Measurements from ENCODE around the gene MAP4.

Gene MAP4

GRCh38 chr3:48004694-48005093 lies 11.5 kb downstream of the MAP4 start:
- DNase-seq, result no peak
- Mint-ChIP-seq H3K4me1 (ENCODE audit: low read depth in 2 of 2) (peaks cover 9 to 20% of the 10 kb centered on the region in 2 donors), H3K27me3 (no peaks in the 10 kb centered on the region), H3K27ac (peak overlapping the region in 1 of 2 donors; percentile 35), H3K4me3 (no peak overlapping the region), H3K36me3 (ENCODE audit: insufficient read depth) (no peaks in the 10 kb centered on the region), H3K9me3 (no peaks in the 10 kb centered on the region)
- ATAC-seq (replicated peaks), result no peak

GRCh38 chr3:48002787-48003186 lies 13.4 kb downstream of the MAP4 start:
- H3K4me3 Mint-ChIP-seq, result no peak overlapping the region
- no peak overlapping the region for H3K27ac Mint-ChIP-seq
- no peak for DNase-seq
- H3K4me1 Mint-ChIP-seq (ENCODE audit: low read depth in 2 of 2), result peaks cover 5 to 16% of the 10 kb centered on the region in 2 donors
- no peak for ATAC-seq (replicated peaks)
- H3K27me3 Mint-ChIP-seq, result no peaks in the 10 kb centered on the region
- H3K36me3 Mint-ChIP-seq (ENCODE audit: insufficient read depth), result no peaks in the 10 kb centered on the region
- H3K9me3 Mint-ChIP-seq, result no peaks in the 10 kb centered on the region

GRCh38 chr3:48001991-48002390 lies 14.2 kb downstream of the MAP4 start:
- peaks cover 1% of the 10 kb centered on the region for H3K36me3 Mint-ChIP-seq (ENCODE audit: insufficient read depth)
- DNase-seq, result no peak

GRCh38 chr3:48000212-48000611 lies 16.0 kb downstream of the MAP4 start:
- H3K4me3 Mint-ChIP-seq, result no peak overlapping the region
- DNase-seq (no peak), ATAC-seq (replicated peaks) (no peak)
- H3K36me3 Mint-ChIP-seq (ENCODE audit: insufficient read depth), result peaks cover 12% of the 10 kb centered on the region
- no peaks in the 10 kb centered on the region for H3K27me3 Mint-ChIP-seq
- H3K9me3 Mint-ChIP-seq, result no peaks in the 10 kb centered on the region
- H3K27ac Mint-ChIP-seq, result no peak overlapping the region
- H3K4me1 Mint-ChIP-seq (ENCODE audit: low read depth in 2 of 2), result peaks cover 10 to 31% of the 10 kb centered on the region in 2 donors

More at GRCh38 chr3:48001991-48002390, 14.2 kb downstream of the MAP4 start:
- Mint-ChIP-seq H3K27me3 (no peaks in the 10 kb centered on the region), H3K9me3 (no peaks in the 10 kb centered on the region), H3K4me3 (no peak overlapping the region), H3K4me1 (ENCODE audit: low read depth in 2 of 2) (peaks cover 5 to 18% of the 10 kb centered on the region in 2 donors), H3K27ac (no peak overlapping the region)
- no peak for ATAC-seq (replicated peaks)

- Mint-ChIP-seq H3K4me3 (no peak overlapping the region), H3K9me3 (no peaks in the 10 kb centered on the region), H3K36me3 (ENCODE audit: insufficient read depth) (peaks cover 14% of the 10 kb centered on the region), H3K27ac (peak overlapping the region; percentile 1 to 63), H3K27me3 (no peaks in the 10 kb centered on the region), H3K4me1 (ENCODE audit: low read depth in 2 of 2) (peaks cover 7 to 26% of the 10 kb centered on the region in 2 donors)
- DNase-seq, result no peak
- ATAC-seq (replicated peaks), result no peak
Observed at GRCh38 chr3:47996440-47996839, 19.8 kb downstream of the MAP4 start.

GRCh38 chr3:47994180-47994579 lies 22.0 kb downstream of the MAP4 start:
- Mint-ChIP-seq H3K4me1 (ENCODE audit: low read depth in 2 of 2) (peaks cover 9 to 21% of the 10 kb centered on the region in 2 donors), H3K9me3 (no peaks in the 10 kb centered on the region), H3K4me3 (no peak overlapping the region), H3K36me3 (ENCODE audit: insufficient read depth) (peaks cover 17% of the 10 kb centered on the region), H3K27me3 (no peaks in the 10 kb centered on the region), H3K27ac (peak overlapping the region in 1 of 2 donors; percentile 7)
- ATAC-seq (replicated peaks) (no peak), DNase-seq (no peak)

- Mint-ChIP-seq H3K36me3 (ENCODE audit: insufficient read depth) (peaks cover 12% of the 10 kb centered on the region), H3K4me3 (no peak overlapping the region), H3K27ac (no peak overlapping the region), H3K4me1 (ENCODE audit: low read depth in 2 of 2) (peaks cover 7 to 13% of the 10 kb centered on the region in 2 donors), H3K9me3 (no peaks in the 10 kb centered on the region), H3K27me3 (no peaks in the 10 kb centered on the region)
- ATAC-seq (replicated peaks) (no peak), DNase-seq (no peak)
Observed at GRCh38 chr3:47991341-47991740, 24.9 kb downstream of the MAP4 start.

GRCh38 chr3:47989981-47990440 lies 26.2 kb downstream of the MAP4 start:
- Mint-ChIP-seq H3K4me3 (no peak overlapping the region), H3K27me3 (no peaks in the 10 kb centered on the region), H3K4me1 (ENCODE audit: low read depth in 2 of 2) (peaks cover 2 to 5% of the 10 kb centered on the region in 2 donors), H3K27ac (peak overlapping the region in 1 of 2 donors; percentile 57), H3K36me3 (ENCODE audit: insufficient read depth) (peaks cover 6% of the 10 kb centered on the region), H3K9me3 (no peaks in the 10 kb centered on the region)
- DNase-seq (peak; percentile 55 to 63 (median 62)), ATAC-seq (replicated peaks) (peak; percentile 96)

GRCh38 chr3:47985381-47985780 lies 30.8 kb downstream of the MAP4 start:
- H3K27ac Mint-ChIP-seq, result no peak overlapping the region
- no peak for DNase-seq
- H3K27me3 Mint-ChIP-seq, result no peaks in the 10 kb centered on the region
- no peak for ATAC-seq (replicated peaks)
- H3K9me3 Mint-ChIP-seq, result no peaks in the 10 kb centered on the region
- no peaks in the 10 kb centered on the region for H3K36me3 Mint-ChIP-seq (ENCODE audit: insufficient read depth)
- no peak overlapping the region for H3K4me3 Mint-ChIP-seq
- H3K4me1 Mint-ChIP-seq (ENCODE audit: low read depth in 2 of 2), result peaks cover 2 to 5% of the 10 kb centered on the region in 2 donors

- DNase-seq (no peak), ATAC-seq (replicated peaks) (no peak)
- Mint-ChIP-seq H3K27me3 (no peaks in the 10 kb centered on the region), H3K27ac (no peak overlapping the region), H3K9me3 (no peaks in the 10 kb centered on the region), H3K4me3 (no peak overlapping the region), H3K4me1 (ENCODE audit: low read depth in 2 of 2) (no peaks in the 10 kb centered on the region), H3K36me3 (ENCODE audit: insufficient read depth) (no peaks in the 10 kb centered on the region)
Observed at GRCh38 chr3:47984075-47984728, 32.0 kb downstream of the MAP4 start.

GRCh38 chr3:47980795-47981194 lies 35.4 kb downstream of the MAP4 start:
- Mint-ChIP-seq H3K27me3 (no peaks in the 10 kb centered on the region), H3K4me3 (no peak overlapping the region), H3K27ac (no peak overlapping the region), H3K9me3 (no peaks in the 10 kb centered on the region), H3K4me1 (ENCODE audit: low read depth in 2 of 2) (no peaks in the 10 kb centered on the region), H3K36me3 (ENCODE audit: insufficient read depth) (no peaks in the 10 kb centered on the region)
- ATAC-seq (replicated peaks), result no peak
- no peak for DNase-seq

GRCh38 chr3:47979070-47979469 lies 37.1 kb downstream of the MAP4 start:
- no peak overlapping the region for H3K4me3 Mint-ChIP-seq

GRCh38 chr3:47978386-47978785 lies 37.8 kb downstream of the MAP4 start:
- no peaks in the 10 kb centered on the region for H3K9me3 Mint-ChIP-seq
- H3K4me1 Mint-ChIP-seq (ENCODE audit: low read depth in 2 of 2), result no peaks in the 10 kb centered on the region
- ATAC-seq (replicated peaks) (no peak), DNase-seq (no peak)
- no peak overlapping the region for H3K27ac Mint-ChIP-seq
- no peaks in the 10 kb centered on the region for H3K27me3 Mint-ChIP-seq
- H3K4me3 Mint-ChIP-seq, result no peak overlapping the region
- no peaks in the 10 kb centered on the region for H3K36me3 Mint-ChIP-seq (ENCODE audit: insufficient read depth)

More at GRCh38 chr3:47979070-47979469, 37.1 kb downstream of the MAP4 start:
- Mint-ChIP-seq H3K4me1 (ENCODE audit: low read depth in 2 of 2) (no peaks in the 10 kb centered on the region), H3K9me3 (no peaks in the 10 kb centered on the region), H3K36me3 (ENCODE audit: insufficient read depth) (no peaks in the 10 kb centered on the region), H3K27ac (no peak overlapping the region), H3K27me3 (no peaks in the 10 kb centered on the region)
- no peak for DNase-seq
- ATAC-seq (replicated peaks), result no peak

- no peaks in the 10 kb centered on the region for H3K27me3 Mint-ChIP-seq
- H3K9me3 Mint-ChIP-seq, result no peaks in the 10 kb centered on the region
- H3K27ac Mint-ChIP-seq, result peak overlapping the region in 1 of 2 donors; percentile 19
- no peak overlapping the region for H3K4me3 Mint-ChIP-seq
- ATAC-seq (replicated peaks) (no peak), DNase-seq (no peak)
- peaks cover 8% of the 10 kb centered on the region for H3K36me3 Mint-ChIP-seq (ENCODE audit: insufficient read depth)
- H3K4me1 Mint-ChIP-seq (ENCODE audit: low read depth in 2 of 2), result no peaks in the 10 kb centered on the region
Observed at GRCh38 chr3:47976135-47976732, 40.0 kb downstream of the MAP4 start.
